Transverse colon (tissue), 4 donors: Measurements from ENCODE around the gene MS4A2. TPM values are rescaled to one million over a fixed set of nuclear protein-coding genes. Genes with fewer than 3 reads are reported as not detected.
"Not testable (repeated sequence)": the region's sequence is repeated elsewhere in the genome, so short reads cannot be mapped to it uniquely, and the experiment has no call there.

Experiments used
- DNase-seq: peaks from one replicate; pipeline ENCODE4 v3.0.0-alpha.2; 2019
- H3K27ac ChIP-seq, 4 donors: fragments of 200-600 bp; sonication (generic); 2 replicates each; pipeline ENCODE4 v1.5.1; 2016 to 2018; ENCODE audit warnings: inconsistent platforms in 4 of 4
- H3K27me3 ChIP-seq: fragments of 200-600 bp; sonication (generic); 2 replicates; pipeline ENCODE4 v1.5.1; 2017; ENCODE audit warnings: inconsistent platforms
- H3K36me3 ChIP-seq, 4 donors: fragments of 200-600 bp; sonication (generic); 2 replicates each; pipeline ENCODE4 v1.5.1; 2017 to 2019; ENCODE audit warnings: inconsistent platforms in 4 of 4
- H3K4me1 ChIP-seq, 4 donors: fragments of 200-600 bp; sonication (generic); 2 replicates each; pipeline ENCODE4 v1.5.1; 2017 to 2020; ENCODE audit warnings: inconsistent platforms in 4 of 4
- H3K4me3 ChIP-seq, 4 donors: fragments of 200-600 bp; sonication (generic); 1 replicate in 1 of 4; 2 replicates in 3 of 4; pipeline versions ENCODE4 v1.5.1 to v1.6.1; 2017 to 2019; ENCODE audit warnings: inconsistent platforms in 4 of 4
- H3K9me3 ChIP-seq, 2 donors: fragments of 200-600 bp; sonication (generic); 2 replicates each; pipeline ENCODE4 v1.5.1; 2017 to 2019; ENCODE audit warnings: inconsistent platforms in 2 of 2
- CTCF ChIP-seq, 5 experiments: fragments of 200-600 bp in 3 of 5; fragments of 450-650 bp in 2 of 5; sonication (generic) in 3 of 5; IDR thresholded peaks; 1 replicate in 2 of 5; 2 replicates in 3 of 5; pipeline ENCODE4 v1.5.1; 2016 to 2017; ENCODE audit warnings: antibody characterized with exemption in 5 of 5, inconsistent platforms in 3 of 5, mild to moderate bottlenecking in 2 of 5, moderate library complexity in 1 of 5
- EP300 ChIP-seq: sonication (generic); formaldehyde crosslinking; IDR thresholded peaks from one replicate; pipeline ENCODE4 v1.6.1; 2017; ENCODE audit warnings: antibody characterized with exemption, low read depth
- POLR2A ChIP-seq: fragments of 450-650 bp; IDR thresholded peaks from one replicate; pipeline ENCODE4 v1.6.1; 2016; ENCODE audit warnings: antibody characterized with exemption, mild to moderate bottlenecking, moderate library complexity
- POLR2AphosphoS5 ChIP-seq, 3 donors: sonication (generic); formaldehyde crosslinking; IDR thresholded peaks; one replicate each; pipeline ENCODE4 v1.6.1; 2016; ENCODE audit warnings: antibody characterized with exemption in 3 of 3
- WGBS, 2 donors: methylation state at CpG; one replicate each; pipeline ENCODE4 v1.1.5; 2018; ENCODE audit warnings: low coverage in 1 of 2; 5-methylcytosine and 5-hydroxymethylcytosine counted together
- in situ Hi-C, 4 donors: fragments of 200-750 bp; cut with MboI; loops; one replicate each; pipeline versions ENCODE4 v1.15.0 to v1.15.1; 2017; ENCODE audit warnings: low sequenced_read_pairs in 3 of 4, low pct_ligation_motif_present in 1 of 4, low pct_unique_long_range_greater_than_20kb in 1 of 4
- intact Hi-C: fragments of 100-400 bp; cut with DNase I; formaldehyde crosslinking; loops from one replicate; pipeline ENCODE4 v1.15.1; 2023; ENCODE audit warnings: low total_unique reads
- total RNA-seq, 4 donors: library from RNA; depleted of rRNA; stranded (reverse); fragments of >200 nt; gene quantifications; one replicate each; pipeline ENCODE4 v1.1.0, GENCODE V29; 2016

MS4A2 gene
- total RNA-seq, 4 donors from 2014 or later, result 0.14 to 2.2 TPM; not detected in 2

- Histone ChIP-seq H3K27ac (no peak overlapping the region), H3K36me3 (no peaks in the 10 kb centered on the region), H3K4me3 (no peak overlapping the region), H3K27me3 (no peaks in the 10 kb centered on the region), H3K4me1 (no peaks in the 10 kb centered on the region), H3K9me3 (no peaks in the 10 kb centered on the region)
- DNase-seq, result no peak
- intact Hi-C loops (no loop called here), in situ Hi-C loops (no loop called here)
- TF ChIP-seq EP300, result no peak
- TF ChIP-seq POLR2A, result no peak
- TF ChIP-seq POLR2AphosphoS5 (IDR thresholded peaks at IDR 0.05), result no peak
- TF ChIP-seq CTCF (IDR thresholded peaks at IDR 0.05), result no peak
- WGBS, 2 donors, result 69 to 71% methylated on average over 2 of the region's 2 CpGs
Observed at GRCh38 chr11:60069450-60069849, 19.0 kb upstream of the MS4A2 start.

GRCh38 chr11:60071644-60072043 lies 16.8 kb upstream of the MS4A2 start:
- WGBS, 2 donors, result 80 to 88% methylated on average over 6 of the region's 6 CpGs
- H3K36me3 ChIP-seq, H3K4me3 ChIP-seq, H3K27ac ChIP-seq, in situ Hi-C loops, intact Hi-C loops, DNase-seq, H3K27me3 ChIP-seq, H3K4me1 ChIP-seq, H3K9me3 ChIP-seq: not testable (repeated sequence)

- WGBS, 2 donors, result 75 to 78% methylated on average over 7 to 15 of the region's 15 CpGs
Observed at GRCh38 chr11:60077216-60077817, 11.1 kb upstream of the MS4A2 start.

GRCh38 chr11:60077981-60078380 lies 10.5 kb upstream of the MS4A2 start:
- Histone ChIP-seq H3K4me3 (no peak overlapping the region), H3K4me1 (no peaks in the 10 kb centered on the region), H3K9me3 (no peaks in the 10 kb centered on the region), H3K27ac (no peak overlapping the region), H3K36me3 (no peaks in the 10 kb centered on the region), H3K27me3 (no peaks in the 10 kb centered on the region)
- TF ChIP-seq EP300 (no peak), CTCF (IDR thresholded peaks at IDR 0.05) (no peak), POLR2AphosphoS5 (IDR thresholded peaks at IDR 0.05) (no peak), POLR2A (no peak)
- intact Hi-C loops (no loop called here), in situ Hi-C loops (no loop called here)
- DNase-seq, result no peak
- WGBS, 2 donors, result 82 to 91% methylated on average over 1 of the region's 1 CpG

More at GRCh38 chr11:60077216-60077817, 11.1 kb upstream of the MS4A2 start:
- Histone ChIP-seq H3K27me3 (no peaks in the 10 kb centered on the region), H3K4me1 (no peaks in the 10 kb centered on the region), H3K4me3 (no peak overlapping the region), H3K9me3 (no peaks in the 10 kb centered on the region), H3K36me3 (no peaks in the 10 kb centered on the region), H3K27ac (no peak overlapping the region)
- intact Hi-C loops (no loop called here), in situ Hi-C loops (no loop called here)
- no peak for TF ChIP-seq EP300
- TF ChIP-seq CTCF (IDR thresholded peaks at IDR 0.05), result no peak
- TF ChIP-seq POLR2AphosphoS5 (IDR thresholded peaks at IDR 0.05), result no peak
- TF ChIP-seq POLR2A, result no peak
- DNase-seq, result no peak

- no peak overlapping the region for H3K27ac ChIP-seq
- 66 to 70% methylated on average over 4 of the region's 4 CpGs for WGBS, 2 donors
- in situ Hi-C loops, result no loop called here
- no peak overlapping the region for H3K4me3 ChIP-seq
- no peaks in the 10 kb centered on the region for H3K27me3 ChIP-seq
- TF ChIP-seq CTCF (IDR thresholded peaks at IDR 0.05) (no peak), EP300 (no peak), POLR2AphosphoS5 (IDR thresholded peaks at IDR 0.05) (no peak), POLR2A (no peak)
- intact Hi-C loops, result no loop called here
- H3K4me1 ChIP-seq, result no peaks in the 10 kb centered on the region
- no peak for DNase-seq
- no peaks in the 10 kb centered on the region for H3K9me3 ChIP-seq
- H3K36me3 ChIP-seq, result no peaks in the 10 kb centered on the region
Observed at GRCh38 chr11:60078745-60079144, 9.7 kb upstream of the MS4A2 start.
